PC-3 (cell line): Measurements from ENCODE around the gene KRT25.

Experiments used
- CTCF ChIP-seq: fragments of 300-600 bp; sonication (generic); conservative IDR thresholded peaks from 2 replicates; pipeline ENCODE4 v1.5.1; 2017; ENCODE audit warnings: antibody characterized with exemption, low read depth, mild to moderate bottlenecking, low read length
- EZH2phosphoT487 ChIP-seq: fragments of 300-600 bp; sonication (generic); IDR thresholded peaks from 2 replicates; pipeline ENCODE4 v1.6.1; 2018; ENCODE audit warnings: mild to moderate bottlenecking, antibody characterized with exemption, low read length, borderline replicate concordance

GRCh38 chr17:40772101-40772500, 17.0 kb upstream of the KRT25 start, which contains the start of gene KRT26:
- no peak for TF ChIP-seq CTCF
- TF ChIP-seq EZH2phosphoT487, result no peak
